Liver (tissue), 3 donors: Measurements from ENCODE around the gene TMOD4.

ENCODE experiments used
- GABPA ChIP-seq, 2 donors: IDR thresholded peaks in 1 of 2; conservative IDR thresholded peaks in 1 of 2; 2 replicates each; pipeline ENCODE4 v1.6.1; 2016; ENCODE audit warnings: antibody characterized with exemption in 2 of 2, mild to moderate bottlenecking in 1 of 2, moderate library complexity in 1 of 2
- RAD21 ChIP-seq, 2 donors: IDR thresholded peaks; 2 replicates each; pipeline ENCODE4 v1.6.1; 2016; ENCODE audit warnings: antibody characterized with exemption in 2 of 2, mild to moderate bottlenecking in 2 of 2
- TAF1 ChIP-seq: conservative IDR thresholded peaks from 2 replicates; pipeline ENCODE4 v1.6.1; 2016; ENCODE audit warnings: antibody characterized with exemption, mild to moderate bottlenecking
- TF ChIP-seq, protein P1 (sequence below): fragments of 150-350 bp; IDR thresholded peaks from 2 replicates; pipeline ENCODE4 v1.5.1; 2017; ENCODE audit warnings: improper control_type of control experiment, low read depth, low read length; ENCODE audit not compliant: missing input control
- donor health status: healthy.
- donor health status: healthy.

GRCh38 chr1:151144474-151145303 lies 31.1 kb downstream of the TMOD4 start:
- TF ChIP-seq, protein P1, sequence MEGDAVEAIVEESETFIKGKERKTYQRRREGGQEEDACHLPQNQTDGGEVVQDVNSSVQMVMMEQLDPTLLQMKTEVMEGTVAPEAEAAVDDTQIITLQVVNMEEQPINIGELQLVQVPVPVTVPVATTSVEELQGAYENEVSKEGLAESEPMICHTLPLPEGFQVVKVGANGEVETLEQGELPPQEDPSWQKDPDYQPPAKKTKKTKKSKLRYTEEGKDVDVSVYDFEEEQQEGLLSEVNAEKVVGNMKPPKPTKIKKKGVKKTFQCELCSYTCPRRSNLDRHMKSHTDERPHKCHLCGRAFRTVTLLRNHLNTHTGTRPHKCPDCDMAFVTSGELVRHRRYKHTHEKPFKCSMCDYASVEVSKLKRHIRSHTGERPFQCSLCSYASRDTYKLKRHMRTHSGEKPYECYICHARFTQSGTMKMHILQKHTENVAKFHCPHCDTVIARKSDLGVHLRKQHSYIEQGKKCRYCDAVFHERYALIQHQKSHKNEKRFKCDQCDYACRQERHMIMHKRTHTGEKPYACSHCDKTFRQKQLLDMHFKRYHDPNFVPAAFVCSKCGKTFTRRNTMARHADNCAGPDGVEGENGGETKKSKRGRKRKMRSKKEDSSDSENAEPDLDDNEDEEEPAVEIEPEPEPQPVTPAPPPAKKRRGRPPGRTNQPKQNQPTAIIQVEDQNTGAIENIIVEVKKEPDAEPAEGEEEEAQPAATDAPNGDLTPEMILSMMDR = no peak
- TF ChIP-seq RAD21 (IDR thresholded peaks at IDR 0.05) = no peak
- no peak for TF ChIP-seq GABPA (IDR thresholded peaks at IDR 0.05 in 1 of 2, conservative IDR thresholded peaks at IDR 0.05 in 1 of 2)
- no peak for TF ChIP-seq TAF1
